Heart left ventricle (tissue), 16 donors: ENCODE measurements around the gene RUNX1. TPM values are rescaled to one million over a fixed set of nuclear protein-coding genes. Genes with fewer than 3 reads are reported as not detected.
A peak's percentile ranks its signal among the peaks of the same experiment; 100 is the strongest.

Source experiments
- ATAC-seq, 4 donors: fragments of 200-7000 bp; cut with Tn5 transposase; one replicate each; pipeline ENCODE4 v1.9.1; 2020 to 2022; ENCODE audit warnings: moderate library complexity in 4 of 4, mild to moderate bottlenecking in 3 of 4, moderate number of reproducible peaks in 1 of 4
- DNase-seq, 5 donors: peaks; one replicate each; pipeline ENCODE4 v3.0.0-alpha.2; 2020
- H3K27ac ChIP-seq, 12 donors: fragments of 200-600 bp; sonication (generic) in 4 of 12; one replicate each; pipeline versions ENCODE4 v1.5.0 to v1.8.0; 2016 to 2022; ENCODE audit warnings: mild to moderate bottlenecking in 2 of 12
- H3K27me3 ChIP-seq, 9 donors: fragments of 200-600 bp; sonication (generic) in 2 of 9; one replicate each; pipeline versions ENCODE4 v1.5.1 to v1.8.0; 2016 to 2022; ENCODE audit warnings: mild to moderate bottlenecking in 3 of 9
- H3K36me3 ChIP-seq, 9 donors: fragments of 200-600 bp; sonication (generic) in 2 of 9; one replicate each; pipeline versions ENCODE4 v1.5.0 to v1.8.0; 2018 to 2022; ENCODE audit warnings: mild to moderate bottlenecking in 2 of 9
- H3K4me1 ChIP-seq, 12 donors: fragments of 200-600 bp; sonication (generic) in 4 of 12; one replicate each; pipeline versions ENCODE4 v1.5.0 to v1.8.0; 2016 to 2022; ENCODE audit warnings: mild to moderate bottlenecking in 3 of 12
- H3K4me3 ChIP-seq, 12 donors: fragments of 200-600 bp; sonication (generic) in 4 of 12; one replicate each; pipeline versions ENCODE4 v1.5.0 to v1.8.0; 2017 to 2022; ENCODE audit warnings: mild to moderate bottlenecking in 9 of 12, moderate library complexity in 4 of 12
- H3K9me3 ChIP-seq, 12 donors: fragments of 200-600 bp; sonication (generic) in 4 of 12; one replicate each; pipeline versions ENCODE4 v1.5.0 to v1.8.0; 2016 to 2022; ENCODE audit warnings: mild to moderate bottlenecking in 1 of 12
- CTCF ChIP-seq, 12 donors: fragments of 200-600 bp; sonication (generic) in 4 of 12; IDR thresholded peaks; one replicate each; pipeline versions ENCODE4 v1.5.0 to v1.8.0; 2018 to 2022; ENCODE audit warnings: antibody characterized with exemption in 12 of 12, mild to moderate bottlenecking in 5 of 12
- POLR2A ChIP-seq, 2 donors: fragments of 450-650 bp; IDR thresholded peaks; one replicate each; pipeline ENCODE4 v1.6.1; 2017; ENCODE audit warnings: antibody characterized with exemption in 2 of 2, mild to moderate bottlenecking in 2 of 2, moderate library complexity in 2 of 2
- WGBS, 4 donors: extraction: QIAGEN DNeasy Blood & Tissue Kit in 2 of 4; methylation state at CpG; one replicate each; pipeline versions ENCODE4 v1.1.5 to v1.1.7; 2013 to 2018; 5-methylcytosine and 5-hydroxymethylcytosine counted together
- intact Hi-C, 10 donors: fragments of 100-400 bp; cut with DNase I; formaldehyde crosslinking; loops; one replicate each; pipeline versions ENCODE4 v1.11.1 to v1.14.2; 2022
- polyA plus RNA-seq, 2 donors: library from polyadenylated mRNA; stranded (reverse); fragments of 200-250 nt; gene quantifications; one replicate each; pipeline ENCODE4 v1.2.3, GENCODE V29; 2013
- total RNA-seq, 9 donors: library from RNA; depleted of rRNA in 2 of 9; stranded (reverse); fragments of >200 nt in 2 of 9; fragmentation: NEBNext Ultra II Directional in 3 of 9; extraction: Animal tissue kit (Norgen Biotek cat#: 25700) in 3 of 9; gene quantifications; one replicate each; pipeline versions ENCODE4 v1.1.0 to v1.2.4, GENCODE V29; 2016 to 2023
- donor health status: ischemic (EF 13 %, LVEDD 7.1; RV severe dilation, severe dysfunction).
- donor health status: healthy with polysubstance abuse.
- donor health status: DM: no; HTN: yes; CAD: no.
- donor health status: DM: no; HTN: no; CAD: no.
- donor health status: ischemic (EF 25% LVEDD 6.9; RV normal size, moderate dysfunction).
- donor health status: ischemic (EF 25% LVEDD 5.7; RV mildly dilated, moderate dysfunction).
- donor health status: healthy.
- donor health status: DM: yes; HTN: yes; CAD: no.
- donor health status: ischemic (EF 35%, LVEDD 5.7; RV mildly dilated, moderate dysfunction).
- donor health status: nonischemic (EF 11% LVEDD 7.7; RV severe dilation, severe dysfunction).
- donor health status: DM: yes; HTN: yes; CAD: no.
- donor health status: PGD.
- donor health status: ischemic (EF 29% LVEDD 5.4; RV normal size, mild dysfunction).
- donor health status: nonischemic (EF 23%, LVEDD 6.1; RV moderate dilation, normal function).

Gene RUNX1
- total and polyA plus RNA-seq, 11 donors: 0.61 to 54.5 (median 4.1) TPM

- peaks cover 0 to 10% (median 1%) of the 10 kb centered on the region in 12 donors for H3K4me1 ChIP-seq
- ATAC-seq: no peak
- H3K27ac ChIP-seq: no peak overlapping the region
- H3K9me3 ChIP-seq: no peaks in the 10 kb centered on the region
- no peak for DNase-seq
- no peak for TF ChIP-seq CTCF (IDR thresholded peaks at IDR 0.05)
- peaks cover 0 to 2% (median 0%) of the 10 kb centered on the region in 9 donors for H3K27me3 ChIP-seq
- no peaks in the 10 kb centered on the region for H3K36me3 ChIP-seq
- no peak overlapping the region for H3K4me3 ChIP-seq
- intact Hi-C loops: loop anchor here in 5 of 10 donors (5.0 to 10.0 kb wide), 6 partner anchors 163 to 887 kb away; no protein-coding TSS in a partner anchor
- WGBS, 4 donors: 83 to 89% (median 88%) methylated on average over 7 of the region's 7 CpGs
Observed at GRCh38 chr21:35057428-35057827, 8.3 kb upstream of the RUNX1 start.

GRCh38 chr21:35053356-35054096 is 4.4 kb upstream of the RUNX1 start:
- Histone ChIP-seq H3K9me3 (no peaks in the 10 kb centered on the region), H3K4me3 (no peak overlapping the region), H3K27ac (peak overlapping the region in 2 of 12 donors; percentile 33 to 59), H3K4me1 (peaks cover 0 to 30% (median 11%) of the 10 kb centered on the region in 12 donors), H3K27me3 (no peaks in the 10 kb centered on the region), H3K36me3 (no peaks in the 10 kb centered on the region)
- intact Hi-C loops: loop anchor here in 7 of 10 donors (5.0 to 10.0 kb wide), 9 partner anchors 159 to 891 kb away; no protein-coding TSS in a partner anchor
- TF ChIP-seq POLR2A (IDR thresholded peaks at IDR 0.05) (no peak), CTCF (IDR thresholded peaks at IDR 0.05) (no peak)
- 71 to 76% (median 73%) methylated on average over 11 of the region's 11 CpGs for WGBS, 4 donors
- DNase-seq (no peak), ATAC-seq (no peak)

DNA sequence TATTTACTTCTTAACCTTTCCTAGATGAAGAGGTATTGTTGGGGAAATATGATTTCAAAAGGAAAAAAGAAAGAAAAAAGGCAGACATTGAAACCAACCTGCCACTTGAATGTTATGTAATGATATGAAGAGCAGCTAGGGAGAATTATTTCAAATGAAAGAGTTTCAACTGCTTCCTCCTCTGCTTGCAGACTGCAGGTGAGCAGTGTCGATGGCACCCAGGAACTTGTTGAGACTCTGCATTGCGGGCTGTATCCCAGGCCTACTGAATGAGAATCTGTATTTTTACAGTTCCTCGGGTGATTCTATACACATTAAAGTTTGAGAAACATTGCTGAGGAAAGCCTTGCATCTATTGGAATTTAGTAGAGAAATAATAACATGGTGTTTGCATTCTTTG is 3.7 kb upstream of the RUNX1 start:
- no peak for ATAC-seq
- intact Hi-C loops: loop anchor here in 7 of 10 donors (5.0 to 10.0 kb wide), 9 partner anchors 158 to 892 kb away; no protein-coding TSS in a partner anchor
- Histone ChIP-seq H3K27me3 (no peaks in the 10 kb centered on the region), H3K27ac (peak overlapping the region in 2 of 12 donors; percentile 33 to 59), H3K36me3 (no peaks in the 10 kb centered on the region), H3K4me1 (peaks cover 0 to 38% (median 11%) of the 10 kb centered on the region in 12 donors), H3K4me3 (no peak overlapping the region), H3K9me3 (no peaks in the 10 kb centered on the region)
- TF ChIP-seq CTCF (IDR thresholded peaks at IDR 0.05) (no peak), POLR2A (IDR thresholded peaks at IDR 0.05) (no peak)
- WGBS, 4 donors: 91 to 95% (median 93%) methylated on average over 3 of the region's 3 CpGs
- no peak for DNase-seq

DNA sequence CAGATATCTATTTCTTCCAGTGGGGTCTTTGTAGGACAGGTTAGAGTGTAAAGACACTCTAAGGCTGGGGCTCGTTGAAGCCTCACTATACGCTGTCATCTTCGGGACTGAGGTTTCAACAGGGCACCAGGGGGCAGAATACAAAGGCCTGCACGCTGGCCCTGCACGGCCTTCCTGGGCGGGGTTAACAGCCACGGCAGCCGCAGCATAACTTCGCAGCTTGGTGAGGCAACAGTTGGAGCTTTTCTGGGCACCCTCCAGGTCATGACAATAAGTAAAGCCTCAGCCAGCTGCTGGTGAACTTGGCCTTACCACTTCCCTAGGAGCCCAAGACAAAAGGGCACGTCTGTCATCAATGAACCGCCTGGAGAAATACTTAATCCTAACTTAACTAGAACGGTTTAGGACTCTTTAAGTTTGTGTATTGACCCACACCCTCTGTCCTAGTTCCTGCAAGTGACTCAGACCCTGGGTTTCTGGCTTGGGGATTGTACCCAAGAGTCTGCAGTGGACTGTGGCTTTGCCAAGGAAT is 2.3 kb upstream of the RUNX1 start:
- DNase-seq (peak; percentile 82 to 91 (median 86)), ATAC-seq (peak; percentile 86 to 94 (median 91))
- H3K27ac ChIP-seq: peak overlapping the region in 7 of 12 donors; percentile 13 to 76 (median 37)
- 17 to 22% (median 18%) methylated on average over 8 to 12 of the region's 12 CpGs for WGBS, 4 donors
- no peaks in the 10 kb centered on the region for H3K9me3 ChIP-seq
- TF ChIP-seq CTCF (IDR thresholded peaks at IDR 0.05) (peak in 11 of 12 donors; percentile 43 to 71 (median 60)), POLR2A (IDR thresholded peaks at IDR 0.05) (no peak)
- no peaks in the 10 kb centered on the region for H3K36me3 ChIP-seq
- H3K27me3 ChIP-seq: peaks cover 0 to under 1% (median 0%) of the 10 kb centered on the region in 9 donors
- intact Hi-C loops: loop anchor here in 8 of 10 donors (1.0 to 10.0 kb wide), 11 partner anchors 157 to 893 kb away; no protein-coding TSS in a partner anchor
- no peak overlapping the region for H3K4me3 ChIP-seq
- peaks cover 0 to 47% (median 12%) of the 10 kb centered on the region in 12 donors for H3K4me1 ChIP-seq
